A673 (cell line): ENCODE measurements around the gene KCNT2. TPM values are rescaled to one million over a fixed set of nuclear protein-coding genes. Genes with fewer than 3 reads are reported as not detected.

Experiments
- BruUV-seq: library from RNA; stranded (reverse); fragments of 400-500 nt; replicated peaks from 2 replicates; lab custom pipeline; 2021; lab: Mats Ljungman, UMichigan
- CTCF ChIA-PET: fragments of 300-600 bp; sonication (Branson Sonifier 250); formaldehyde crosslinking; loops from one replicate; lab custom pipeline; 2022; ENCODE audit warnings: antibody characterized with exemption; lab: Charles Lee
- POLR2A ChIA-PET: fragments of 300-600 bp; sonication (Branson Sonifier 250); formaldehyde crosslinking; loops from one replicate; lab custom pipeline; 2022; ENCODE audit warnings: antibody characterized with exemption; ENCODE audit not compliant: low non-redundant PET; lab: Charles Lee
- DNase-seq: peaks from one replicate; pipeline ENCODE4 v3.0.0-alpha.2; 2015; ENCODE audit warnings: low spot score
- H3K27ac ChIP-seq: fragments of 200-600 bp; sonication (generic); 2 replicates; pipeline ENCODE4 v1.5.1; 2016; ENCODE audit warnings: mixed run types, low read depth, mild to moderate bottlenecking, mixed read lengths, antibody characterized with exemption, low read length; ENCODE audit not compliant: poor library complexity, severe bottlenecking
- H3K27me3 ChIP-seq: fragments of 200-600 bp; sonication (generic); replicated peaks from 2 replicates; pipeline ENCODE4 v1.6.1; 2017; ENCODE audit warnings: mixed run types, low read depth, mild to moderate bottlenecking, mixed read lengths, antibody characterized with exemption, low read length; ENCODE audit not compliant: insufficient read depth, poor library complexity
- H3K36me3 ChIP-seq: fragments of 200-600 bp; sonication (generic); 2 replicates; pipeline ENCODE4 v1.6.1; 2016; ENCODE audit warnings: mixed run types, mild to moderate bottlenecking, mixed read lengths, antibody characterized with exemption, low read length; ENCODE audit not compliant: insufficient read depth, poor library complexity, severe bottlenecking
- H3K4me1 ChIP-seq: fragments of 200-600 bp; sonication (generic); 2 replicates; pipeline ENCODE4 v1.6.1; 2017; ENCODE audit warnings: mixed run types, mild to moderate bottlenecking, mixed read lengths, antibody characterized with exemption, low read length; ENCODE audit not compliant: insufficient read depth, poor library complexity, severe bottlenecking
- H3K4me3 ChIP-seq: fragments of 200-600 bp; sonication (generic); 2 replicates; pipeline ENCODE4 v1.5.1; 2016; ENCODE audit warnings: low read depth, mixed run types, mild to moderate bottlenecking, mixed read lengths, low read length; ENCODE audit not compliant: poor library complexity, severe bottlenecking
- H3K9me3 ChIP-seq: fragments of 200-600 bp; sonication (generic); 2 replicates; pipeline ENCODE4 v1.6.1; 2016; ENCODE audit warnings: mixed run types, low read depth, mild to moderate bottlenecking, mixed read lengths, antibody characterized with exemption, low read length; ENCODE audit not compliant: poor library complexity, severe bottlenecking
- CTCF ChIP-seq: fragments of 300-800, 200-600 bp; sonication (generic); conservative IDR thresholded peaks from 2 replicates; pipeline ENCODE4 v1.5.1; 2017; ENCODE audit warnings: low read depth, mild to moderate bottlenecking, antibody characterized with exemption, low read length, moderate library complexity, mixed read lengths
- EZH2 ChIP-seq: fragments of 200-600 bp; sonication (generic); IDR thresholded peaks from 2 replicates; pipeline ENCODE4 v1.6.1; 2017; ENCODE audit warnings: borderline replicate concordance, low read depth, mild to moderate bottlenecking, mixed read lengths, antibody characterized with exemption, low read length; ENCODE audit not compliant: poor library complexity, severe bottlenecking
- intact Hi-C: fragments of 100-400 bp; cut with micrococcal nuclease; formaldehyde crosslinking; loops from one replicate; pipeline ENCODE4 v1.10.0; 2022; ENCODE audit not compliant: unreplicated experiment
- total RNA-seq: library from RNA; stranded (reverse); gene quantifications from 2 replicates; pipeline ENCODE4 v1.2.3, GENCODE V29; 2021

Gene KCNT2
- total RNA-seq, 1 experiment from 2014 or later, result 1.2 TPM

GRCh38 chr1:196418772-196419171 is 189.5 kb downstream of the KCNT2 start:
- Histone ChIP-seq H3K9me3 (no peaks in the 10 kb centered on the region), H3K4me1 (no peaks in the 10 kb centered on the region), H3K27ac (no peak overlapping the region), H3K4me3 (no peak overlapping the region), H3K27me3 (no peaks in the 10 kb centered on the region), H3K36me3 (no peaks in the 10 kb centered on the region)
- no peak for TF ChIP-seq CTCF
- TF ChIP-seq EZH2, result no peak
- intact Hi-C loops, result no loop called here
- ChIA-PET CTCF (no interaction called here), POLR2A (no interaction called here)
- BruUV-seq, result no TSS peak
- no peak for DNase-seq

GRCh38 chr1:196415978-196416377 is 192.3 kb downstream of the KCNT2 start:
- no peaks in the 10 kb centered on the region for H3K27me3 ChIP-seq
- CTCF ChIA-PET, result no interaction called here

DNA sequence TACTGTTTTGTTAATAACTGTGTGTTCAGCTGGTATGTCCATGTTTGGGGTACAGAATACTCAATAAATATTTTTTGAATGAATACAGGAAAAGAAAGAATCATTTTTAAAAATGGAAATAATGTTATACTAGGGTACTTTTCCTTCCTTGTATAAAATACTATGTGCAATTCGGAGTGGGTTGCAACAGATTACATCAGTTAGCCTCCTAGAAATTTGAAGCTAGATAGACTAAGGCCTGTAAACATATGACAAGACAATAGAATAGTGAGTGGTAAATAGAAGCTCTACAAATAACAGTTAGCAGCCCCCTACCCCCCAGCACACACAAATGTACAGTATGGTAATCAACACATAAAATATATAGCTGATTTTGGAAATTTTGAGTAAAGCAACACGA is 195.9 kb downstream of the KCNT2 start:
- Histone ChIP-seq H3K27ac (no peak overlapping the region), H3K36me3 (no peaks in the 10 kb centered on the region), H3K9me3 (no peaks in the 10 kb centered on the region), H3K27me3 (no peaks in the 10 kb centered on the region), H3K4me1 (no peaks in the 10 kb centered on the region), H3K4me3 (no peak overlapping the region)
- no TSS peak for BruUV-seq
- intact Hi-C loops, result no loop called here
- TF ChIP-seq CTCF, result no peak
- no peak for TF ChIP-seq EZH2
- ChIA-PET CTCF (no interaction called here), POLR2A (no interaction called here)
- no peak for DNase-seq

More at GRCh38 chr1:196415978-196416377, 192.3 kb downstream of the KCNT2 start:
- Histone ChIP-seq H3K27ac (no peak overlapping the region), H3K4me1 (no peaks in the 10 kb centered on the region), H3K36me3 (no peaks in the 10 kb centered on the region), H3K4me3 (no peak overlapping the region), H3K9me3 (no peaks in the 10 kb centered on the region)
- TF ChIP-seq CTCF (no peak), EZH2 (no peak)
- no peak for DNase-seq
- BruUV-seq, result no TSS peak
- POLR2A ChIA-PET, result no interaction called here
- intact Hi-C loops, result no loop called here
